GM15510 (cell line): ENCODE data around the gene MAOB.

ENCODE experiments used
- POLR2A ChIP-seq: IDR thresholded peaks from 3 replicates; pipeline ENCODE4 v1.6.1; 2011; ENCODE audit warnings: borderline replicate concordance; ENCODE audit not compliant: insufficient read length; ENCODE audit errors: extremely low read depth

Gene MAOB

GRCh38 chrX:43716696-43717095 is 165.6 kb downstream of the MAOB start:
- TF ChIP-seq POLR2A, result no peak
